Lung (tissue), 12 donors: ENCODE results near the gene METAP1. TPM values are rescaled to one million over a fixed set of nuclear protein-coding genes. Genes with fewer than 3 reads are reported as not detected.
"Not testable (repeated sequence)": the region's sequence is repeated elsewhere in the genome, so short reads cannot be mapped to it uniquely, and the experiment has no call there.

ENCODE experiments used
- ATAC-seq: fragments of 200-7000 bp; cut with Tn5 transposase; one replicate; pipeline ENCODE4 v1.9.1; 2020; ENCODE audit warnings: moderate number of reproducible peaks; ENCODE audit not compliant: insufficient read depth, low FRiP score
- DNase-seq, 3 donors: peaks; one replicate each; pipeline ENCODE4 v3.0.0-alpha.2; 2013 to 2017
- H3K27ac ChIP-seq, 2 donors: one replicate each; pipeline ENCODE4 v1.5.1; 2013; ENCODE audit warnings: mild to moderate bottlenecking in 2 of 2, moderate library complexity in 2 of 2, control low read depth in 1 of 2, inconsistent platforms in 1 of 2, low read depth in 1 of 2, low read length in 1 of 2
- H3K27me3 ChIP-seq, 3 donors: one replicate each; pipeline ENCODE4 v1.5.1; 2013; ENCODE audit warnings: low read length in 2 of 3; ENCODE audit not compliant: control insufficient read depth in 3 of 3, insufficient read depth in 3 of 3
- H3K36me3 ChIP-seq, 4 donors: one replicate each; pipeline ENCODE4 v1.5.1; 2013; ENCODE audit warnings: low read length in 4 of 4, mild to moderate bottlenecking in 1 of 4, moderate library complexity in 1 of 4; ENCODE audit not compliant: control insufficient read depth in 4 of 4, insufficient read depth in 4 of 4
- H3K4me1 ChIP-seq, 5 donors: one replicate each; pipeline ENCODE4 v1.5.1; 2013; ENCODE audit warnings: low read length in 5 of 5, mild to moderate bottlenecking in 2 of 5, moderate library complexity in 1 of 5; ENCODE audit not compliant: control insufficient read depth in 5 of 5, insufficient read depth in 5 of 5
- H3K4me3 ChIP-seq: one replicate; pipeline ENCODE4 v1.5.1; 2013; ENCODE audit warnings: mild to moderate bottlenecking, control low read depth, moderate library complexity
- H3K9ac ChIP-seq, 2 donors: one replicate each; pipeline ENCODE4 v1.5.1; 2013; ENCODE audit warnings: low read length in 2 of 2, control low read depth in 1 of 2; ENCODE audit not compliant: insufficient read depth in 1 of 2
- H3K9me3 ChIP-seq, 4 donors: one replicate each; pipeline ENCODE4 v1.5.1; 2013; ENCODE audit warnings: low read length in 3 of 4, mild to moderate bottlenecking in 1 of 4, moderate library complexity in 1 of 4; ENCODE audit not compliant: control insufficient read depth in 4 of 4, insufficient read depth in 3 of 4
- CTCF ChIP-seq: IDR thresholded peaks from 2 replicates; pipeline ENCODE4 v1.5.1; 2012; ENCODE audit warnings: mild to moderate bottlenecking; ENCODE audit errors: control extremely low read depth, extremely low read depth
- WGBS, 2 donors: extraction: QIAGEN DNeasy Blood & Tissue Kit; methylation state at CpG; one replicate each; pipeline ENCODE4 v1.1.7; 2013; 5-methylcytosine and 5-hydroxymethylcytosine counted together
- polyA plus RNA-seq, 2 donors: library from polyadenylated mRNA; stranded (reverse); fragments of 200-250 nt; gene quantifications; one replicate each; pipeline ENCODE4 v1.2.1, GENCODE V29; 2013
- total RNA-seq, 2 donors: library from RNA; depleted of rRNA in 1 of 2; stranded (reverse); fragments of >200 nt in 1 of 2; gene quantifications; one replicate each; pipeline ENCODE4 v1.2.1, GENCODE V29; 2014 to 2021
- donor health status: control.
- donor health status: control.
- donor health status: Bipolar disorder and iron deficiency.
- donor health status: healthy.
- donor health status: DM: yes; HTN: yes; CAD: no.

The METAP1 gene
- total and polyA plus RNA-seq, 4 donors, result 19.1 to 38.4 (median 27.6) TPM

GRCh38 chr4:99022566-99022965 lies 27.0 kb downstream of the METAP1 start:
- Histone ChIP-seq H3K27ac (no peak overlapping the region), H3K4me1 (peaks cover 0 to 16% (median 5%) of the 10 kb centered on the region in 5 donors), H3K9me3 (peaks cover 0 to 8% (median 2%) of the 10 kb centered on the region in 4 donors), H3K4me3 (no peak overlapping the region), H3K27me3 (no peaks in the 10 kb centered on the region), H3K36me3 (peaks cover 0 to 5% (median 3%) of the 10 kb centered on the region in 4 donors), H3K9ac (no peak overlapping the region)
- ATAC-seq, result no peak
- DNase-seq, result no peak
- WGBS, 2 donors, result 93 to 99% methylated on average over 9 of the region's 9 CpGs
- TF ChIP-seq CTCF, result no peak

GRCh38 chr4:99023800-99024251 lies 28.3 kb downstream of the METAP1 start:
- H3K27ac ChIP-seq, H3K9me3 ChIP-seq, DNase-seq, H3K36me3 ChIP-seq, ATAC-seq, H3K4me3 ChIP-seq, H3K9ac ChIP-seq, H3K27me3 ChIP-seq: not testable (repeated sequence)
- H3K4me1 ChIP-seq, result peaks cover 0 to 18% (median 5%) of the 10 kb centered on the region in 5 donors
- 82 to 91% methylated on average over 10 of the region's 10 CpGs for WGBS, 2 donors

GRCh38 chr4:99024481-99025275 lies 29.2 kb downstream of the METAP1 start:
- Histone ChIP-seq H3K4me1 (peaks cover 0 to 18% (median 5%) of the 10 kb centered on the region in 5 donors), H3K9ac (no peak overlapping the region), H3K27me3 (no peaks in the 10 kb centered on the region), H3K36me3 (peaks cover 0 to 5% (median 3%) of the 10 kb centered on the region in 4 donors), H3K27ac (peak overlapping the region in 1 of 2 donors; percentile 70), H3K9me3 (peaks cover 0 to 8% (median 2%) of the 10 kb centered on the region in 4 donors), H3K4me3 (no peak overlapping the region)
- TF ChIP-seq CTCF, result no peak
- ATAC-seq, result no peak
- 77 to 84% methylated on average over 7 of the region's 7 CpGs for WGBS, 2 donors
- peak in 1 of 3 donors; percentile 5 for DNase-seq

GRCh38 chr4:99025506-99025905 lies 30.0 kb downstream of the METAP1 start:
- TF ChIP-seq CTCF, result no peak
- Histone ChIP-seq H3K27ac (peak overlapping the region in 1 of 2 donors; percentile 70), H3K9ac (no peak overlapping the region), H3K36me3 (peaks cover 0 to 5% (median 3%) of the 10 kb centered on the region in 4 donors), H3K27me3 (no peaks in the 10 kb centered on the region), H3K4me3 (no peak overlapping the region), H3K9me3 (peaks cover 0 to 8% (median 2%) of the 10 kb centered on the region in 4 donors), H3K4me1 (peaks cover 0 to 18% (median 5%) of the 10 kb centered on the region in 5 donors)
- 61 to 80% methylated on average over 1 of the region's 1 CpG for WGBS, 2 donors
- DNase-seq (peak in 1 of 3 donors; percentile 5), ATAC-seq (no peak)
